CD8-positive, alpha-beta memory T cell (primary cell): ENCODE measurements around the gene FAM217B. TPM values are rescaled to one million over a fixed set of nuclear protein-coding genes. Genes with fewer than 3 reads are reported as not detected.
A peak's percentile ranks its signal among the peaks of the same experiment; 100 is the strongest.

Source experiments
- CTCF ChIA-PET: fragments of 350-600 bp; sonication (Branson Sonifier 250); formaldehyde crosslinking; loops from one replicate; lab custom pipeline; 2021; ENCODE audit warnings: antibody characterized with exemption; lab: Charles Lee
- POLR2A ChIA-PET: fragments of 350-600 bp; sonication (Branson Sonifier 250); formaldehyde crosslinking; loops from one replicate; lab custom pipeline; 2021; ENCODE audit warnings: antibody characterized with exemption; lab: Charles Lee
- DNase-seq, 5 donors: peaks; one replicate each; pipeline versions ENCODE4 v3.0.0 to v3.0.0-alpha.2; 2020 to 2022; ENCODE audit warnings: mixed read lengths in 1 of 5
- H3K27ac ChIP-seq: one replicate; pipeline ENCODE4 v1.7.0; 2013; ENCODE audit warnings: low read depth, mild to moderate bottlenecking, low read length, moderate library complexity
- H3K27me3 ChIP-seq: 2 replicates; pipeline ENCODE4 v1.7.0; 2013; ENCODE audit warnings: low read length, mild to moderate bottlenecking; ENCODE audit not compliant: insufficient read depth, poor library complexity, severe bottlenecking
- H3K36me3 ChIP-seq: 2 replicates; pipeline ENCODE4 v1.7.0; 2013; ENCODE audit warnings: mild to moderate bottlenecking, low read length, moderate library complexity; ENCODE audit not compliant: insufficient read depth
- H3K4me1 ChIP-seq: 2 replicates; pipeline ENCODE4 v1.7.0; 2013; ENCODE audit warnings: mild to moderate bottlenecking, low read length, moderate library complexity; ENCODE audit not compliant: insufficient read depth
- H3K4me3 ChIP-seq: 2 replicates; pipeline ENCODE4 v1.7.0; 2013; ENCODE audit warnings: mild to moderate bottlenecking, low read length
- H3K9me3 ChIP-seq: 2 replicates; pipeline ENCODE4 v1.7.0; 2013; ENCODE audit warnings: mild to moderate bottlenecking, low read length
- H3K27ac Mint-ChIP-seq, 8 donors: one replicate each; pipeline ENCODE4 v1.8.0; 2020 to 2021; ENCODE audit warnings: mixed read lengths in 8 of 8, mild to moderate bottlenecking in 6 of 8, inconsistent platforms in 3 of 8, moderate library complexity in 3 of 8
- H3K27me3 Mint-ChIP-seq, 2 donors: one replicate each; pipeline ENCODE4 v1.8.0; 2020 to 2021; ENCODE audit warnings: mixed read lengths in 2 of 2, mild to moderate bottlenecking in 1 of 2, moderate library complexity in 1 of 2
- H3K36me3 Mint-ChIP-seq, 3 donors: one replicate each; pipeline ENCODE4 v1.8.0; 2020 to 2021; ENCODE audit warnings: mixed read lengths in 3 of 3, inconsistent platforms in 1 of 3, mild to moderate bottlenecking in 1 of 3
- H3K4me1 Mint-ChIP-seq, 3 donors: one replicate each; pipeline ENCODE4 v1.8.0; 2020 to 2021; ENCODE audit warnings: mixed read lengths in 3 of 3, inconsistent platforms in 1 of 3, mild to moderate bottlenecking in 1 of 3
- H3K4me3 Mint-ChIP-seq, 7 donors: one replicate each; pipeline ENCODE4 v1.8.0; 2020 to 2021; ENCODE audit warnings: mixed read lengths in 7 of 7, mild to moderate bottlenecking in 6 of 7, moderate library complexity in 4 of 7, inconsistent platforms in 2 of 7
- H3K9me3 Mint-ChIP-seq, 5 donors: one replicate each; pipeline ENCODE4 v1.8.0; 2020 to 2022; ENCODE audit warnings: mixed read lengths in 5 of 5, mild to moderate bottlenecking in 3 of 5, moderate library complexity in 2 of 5, inconsistent platforms in 1 of 5
- polyA plus RNA-seq: library from polyadenylated mRNA; unstranded; fragments of 300-500 nt; fragmentation: Illumina TruSeq; gene quantifications from one replicate; pipeline ENCODE4 v1.2.3, GENCODE V29; 2021
- total RNA-seq, 2 experiments: library from RNA; stranded (reverse); gene quantifications; one replicate each; pipeline ENCODE4 v1.2.3, GENCODE V29; 2021

FAM217B gene
- total and polyA plus RNA-seq, 3 experiments from 2014 or later, result 32.2 to 39.3 (median 35.9) TPM

DNA sequence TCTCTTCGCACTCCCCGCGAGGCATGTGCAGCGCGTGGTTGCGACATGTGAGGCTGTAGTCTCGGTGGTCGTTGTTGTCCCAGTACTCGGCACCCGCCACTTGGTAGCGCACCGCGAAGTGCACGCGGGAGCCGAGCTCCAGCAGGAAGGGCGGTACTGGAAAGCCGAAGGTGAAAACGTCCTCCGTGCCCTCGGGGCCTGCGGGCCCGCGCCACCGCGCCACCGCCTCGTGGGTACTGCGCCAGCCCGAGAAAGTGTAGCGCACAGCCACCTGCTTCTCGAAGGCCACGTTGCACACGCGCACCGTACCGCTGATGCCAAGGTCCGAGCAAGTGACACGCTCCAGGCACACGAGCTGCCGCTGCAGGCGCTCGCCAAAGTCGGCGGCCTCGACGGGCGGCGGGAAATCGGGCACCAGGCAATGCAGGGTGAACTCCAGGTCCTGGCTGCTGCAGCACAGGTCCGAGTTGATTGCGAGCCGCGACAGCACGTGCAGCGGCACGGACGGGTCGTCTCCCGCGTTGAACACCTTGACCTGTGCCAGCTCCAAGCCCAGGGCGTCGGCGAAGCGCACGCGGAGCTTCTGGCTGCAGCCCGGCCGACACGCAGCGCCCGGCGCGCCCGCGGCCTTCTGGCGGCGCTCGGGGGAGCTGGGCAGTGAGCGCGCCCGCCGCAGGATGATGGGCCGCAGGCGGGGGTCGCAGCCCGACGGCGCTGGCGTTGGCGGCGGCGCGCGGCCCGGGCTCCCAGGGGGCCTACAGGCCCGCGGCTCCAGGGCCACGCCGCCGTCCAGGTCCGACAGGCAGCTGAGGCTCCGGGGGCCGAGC lies 924 bp upstream of the FAM217B start:
- CTCF ChIA-PET, result interaction anchor here (1.3 to 3.8 kb wide), 4 partner anchors 8 to 198 kb away, joined by 3 to 29 read pairs (median 4); no protein-coding TSS in a partner anchor
- Histone ChIP-seq H3K4me3 (peak overlapping the region; percentile 100), H3K27ac (peak overlapping the region; percentile 97), H3K4me1 (peaks cover 35% of the 10 kb centered on the region), H3K27me3 (no peaks in the 10 kb centered on the region), H3K9me3 (no peaks in the 10 kb centered on the region), H3K36me3 (peaks cover 17% of the 10 kb centered on the region)
- peaks cover 55 to 69% (median 57%) of the 10 kb centered on the region in 3 donors for H3K4me1 Mint-ChIP-seq
- peak overlapping the region; percentile 87 to 99 (median 96) for H3K4me3 Mint-ChIP-seq
- DNase-seq, result peak in 3 of 5 donors; percentile 5 to 49 (median 12)
- peaks cover 0 to 35% (median 7%) of the 10 kb centered on the region in 3 donors for H3K36me3 Mint-ChIP-seq
- H3K27me3 Mint-ChIP-seq, result no peaks in the 10 kb centered on the region
- POLR2A ChIA-PET, result interaction anchor here (0.9 kb wide), 1 partner anchor 13 kb away, joined by 3 read pairs; no protein-coding TSS in a partner anchor
- peak overlapping the region in 6 of 8 donors; percentile 26 to 99 (median 84) for H3K27ac Mint-ChIP-seq
- H3K9me3 Mint-ChIP-seq, result no peaks in the 10 kb centered on the region

DNA sequence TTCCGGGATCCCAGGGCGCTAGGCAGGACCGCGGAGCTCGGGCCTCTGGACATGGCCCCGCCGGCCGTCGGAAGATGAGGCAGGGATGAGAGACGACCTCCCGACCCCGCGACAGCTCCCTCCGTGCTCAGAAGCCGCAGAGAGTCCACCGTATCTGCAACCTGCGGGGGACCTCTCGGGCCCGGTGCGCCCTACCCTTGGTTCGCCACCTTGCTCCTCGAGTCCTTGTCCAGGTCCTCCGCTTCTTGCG lies 385 bp upstream of the FAM217B start:
- Histone ChIP-seq H3K36me3 (peaks cover 17% of the 10 kb centered on the region), H3K9me3 (no peaks in the 10 kb centered on the region), H3K27me3 (no peaks in the 10 kb centered on the region), H3K4me1 (peaks cover 35% of the 10 kb centered on the region), H3K4me3 (peak overlapping the region; percentile 100), H3K27ac (peak overlapping the region; percentile 97)
- Mint-ChIP-seq H3K9me3 (no peaks in the 10 kb centered on the region), H3K27me3 (no peaks in the 10 kb centered on the region), H3K4me3 (peak overlapping the region; percentile 91 to 99 (median 98)), H3K4me1 (peaks cover 57 to 70% (median 59%) of the 10 kb centered on the region in 3 donors), H3K36me3 (peaks cover 0 to 41% (median 12%) of the 10 kb centered on the region in 3 donors), H3K27ac (peak overlapping the region; percentile 68 to 99 (median 90))
- POLR2A ChIA-PET, result interaction anchor here (0.6 to 1.3 kb wide), 6 partner anchors 8 to 1291 kb away, joined by 3 to 4 read pairs (median 3); no protein-coding TSS in a partner anchor
- CTCF ChIA-PET, result interaction anchor here (0.8 to 3.8 kb wide), 6 partner anchors 8 to 198 kb away, joined by 3 to 29 read pairs (median 3); partner anchors contain the start of gene CDH26
- DNase-seq, result no peak

DNA sequence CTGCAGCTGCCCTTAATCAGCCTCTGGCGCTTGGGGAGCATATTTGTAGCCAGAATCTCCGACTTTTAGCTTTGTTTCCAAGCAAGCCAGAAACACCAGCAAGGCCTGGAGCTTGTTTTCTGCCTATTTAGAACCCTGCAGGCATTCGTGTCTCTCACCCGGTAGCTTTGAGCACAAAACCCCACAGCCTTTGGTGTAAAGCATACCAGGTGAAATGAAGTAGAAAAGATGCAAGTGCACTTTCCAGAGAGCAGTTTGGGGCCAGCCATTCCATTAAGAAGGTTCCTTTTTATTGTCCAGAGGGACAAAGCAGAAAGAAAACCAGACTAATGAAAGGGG lies 736 bp downstream of the FAM217B start:
- Histone ChIP-seq H3K9me3 (no peaks in the 10 kb centered on the region), H3K36me3 (peaks cover 17% of the 10 kb centered on the region), H3K27me3 (no peaks in the 10 kb centered on the region), H3K4me1 (peaks cover 35% of the 10 kb centered on the region), H3K27ac (peak overlapping the region; percentile 97), H3K4me3 (peak overlapping the region; percentile 100)
- Mint-ChIP-seq H3K9me3 (no peaks in the 10 kb centered on the region), H3K27me3 (no peaks in the 10 kb centered on the region), H3K27ac (peak overlapping the region; percentile 96 to 99 (median 98)), H3K4me1 (peaks cover 53 to 69% (median 60%) of the 10 kb centered on the region in 3 donors), H3K36me3 (peaks cover 0 to 52% (median 13%) of the 10 kb centered on the region in 3 donors), H3K4me3 (peak overlapping the region; percentile 91 to 99 (median 98))
- no peak for DNase-seq
- CTCF ChIA-PET, result interaction anchor here (1.4 to 3.8 kb wide), 2 partner anchors 9 to 10 kb away, joined by 4 to 29 read pairs; no protein-coding TSS in a partner anchor
- POLR2A ChIA-PET, result interaction anchor here (1.2 to 1.3 kb wide), 2 partner anchors 9 to 13 kb away, joined by 3 to 4 read pairs; no protein-coding TSS in a partner anchor

DNA sequence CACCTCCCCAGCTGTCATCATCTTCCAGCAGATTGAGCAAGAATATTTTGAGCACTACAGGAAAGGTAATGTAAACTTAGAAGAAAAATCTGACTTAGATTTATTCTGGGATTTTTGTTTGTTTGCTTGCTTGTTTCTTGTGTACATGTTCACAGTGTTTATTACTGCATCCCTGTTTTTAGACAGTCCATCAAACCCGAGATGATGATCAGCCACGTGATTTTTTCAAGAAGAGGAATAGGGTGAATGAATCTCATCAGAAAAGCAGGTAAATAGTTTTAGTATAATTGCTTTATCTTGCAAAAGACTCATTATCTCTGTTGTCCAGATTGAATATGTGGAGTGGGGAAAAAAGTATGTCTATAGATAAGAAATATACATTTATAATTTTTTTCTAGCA lies 2.1 kb downstream of the FAM217B start:
- CTCF ChIA-PET, result no interaction called here
- peak overlapping the region in 5 of 7 donors; percentile 20 to 74 (median 39) for H3K4me3 Mint-ChIP-seq
- H3K27ac Mint-ChIP-seq, result peak overlapping the region in 3 of 8 donors; percentile 19 to 99 (median 54)
- peaks cover 46 to 66% (median 50%) of the 10 kb centered on the region in 3 donors for H3K4me1 Mint-ChIP-seq
- POLR2A ChIA-PET, result no interaction called here
- H3K4me3 ChIP-seq, result no peak overlapping the region
- H3K9me3 ChIP-seq, result no peaks in the 10 kb centered on the region
- peaks cover 30% of the 10 kb centered on the region for H3K4me1 ChIP-seq
- no peaks in the 10 kb centered on the region for H3K27me3 ChIP-seq
- H3K27me3 Mint-ChIP-seq, result no peaks in the 10 kb centered on the region
- DNase-seq, result no peak
- no peaks in the 10 kb centered on the region for H3K9me3 Mint-ChIP-seq
- H3K36me3 Mint-ChIP-seq, result peaks cover 0 to 55% (median 13%) of the 10 kb centered on the region in 3 donors
- no peak overlapping the region for H3K27ac ChIP-seq
- H3K36me3 ChIP-seq, result peaks cover 17% of the 10 kb centered on the region

DNA sequence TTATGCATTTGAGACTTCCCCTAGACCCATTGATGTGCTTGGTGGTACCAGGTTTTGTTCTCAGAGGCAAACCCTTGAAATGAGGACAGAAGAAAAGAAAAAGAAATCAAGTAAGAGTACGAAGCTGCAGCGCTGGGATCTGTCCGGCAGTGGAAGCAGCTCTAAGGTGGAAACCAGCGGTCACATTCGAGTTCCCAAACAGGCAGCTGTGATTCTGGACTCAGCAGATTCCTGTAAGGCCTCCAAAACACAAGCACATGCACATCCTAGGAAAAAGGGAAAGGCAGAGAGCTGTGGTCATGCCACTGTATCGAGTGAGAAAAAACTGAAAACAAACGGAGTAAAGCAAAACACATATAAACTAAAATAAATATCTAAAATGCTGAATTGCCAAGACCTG lies 4.5 kb downstream of the FAM217B start:
- CTCF ChIA-PET, result interaction anchor here (7.9 kb wide), 1 partner anchor 10 kb away, joined by 49 read pairs; the partner anchor contains the start of gene SYCP2
- Mint-ChIP-seq H3K27me3 (no peaks in the 10 kb centered on the region), H3K4me3 (no peak overlapping the region), H3K9me3 (no peaks in the 10 kb centered on the region), H3K27ac (peak overlapping the region in 2 of 8 donors; percentile 50 to 59), H3K36me3 (peaks cover 0 to 53% (median 13%) of the 10 kb centered on the region in 3 donors), H3K4me1 (peaks cover 42 to 62% (median 43%) of the 10 kb centered on the region in 3 donors)
- H3K27me3 ChIP-seq, result no peaks in the 10 kb centered on the region
- no peak overlapping the region for H3K4me3 ChIP-seq
- peaks cover 17% of the 10 kb centered on the region for H3K36me3 ChIP-seq
- H3K27ac ChIP-seq, result no peak overlapping the region
- DNase-seq, result no peak
- POLR2A ChIA-PET, result no interaction called here
- H3K9me3 ChIP-seq, result no peaks in the 10 kb centered on the region
- peaks cover 21% of the 10 kb centered on the region for H3K4me1 ChIP-seq

DNA sequence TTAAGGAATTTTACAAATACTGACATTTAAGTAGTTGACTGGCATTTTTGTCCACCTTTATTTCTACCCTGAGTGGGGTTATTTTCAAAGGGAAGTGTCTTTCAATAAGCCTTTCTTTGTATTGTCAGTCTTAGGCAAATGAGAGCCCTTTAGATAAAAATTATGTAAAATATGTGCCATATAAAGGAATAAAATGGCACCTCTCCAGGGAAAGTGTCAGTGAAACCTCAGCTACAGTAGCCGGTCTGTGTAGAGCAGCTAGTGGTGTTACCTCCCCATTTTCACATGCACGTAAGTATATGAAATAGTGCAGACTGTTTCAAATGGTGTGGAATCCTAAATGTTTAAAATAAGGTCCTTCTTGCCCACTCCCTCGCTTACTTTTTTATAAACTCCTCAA lies 5.0 kb downstream of the FAM217B start:
- ChIA-PET POLR2A (no interaction called here), CTCF (interaction anchor here (7.9 kb wide), 1 partner anchor 10 kb away, joined by 49 read pairs; the partner anchor contains the start of gene SYCP2)
- no peak overlapping the region for H3K27ac ChIP-seq
- Mint-ChIP-seq H3K9me3 (no peaks in the 10 kb centered on the region), H3K27me3 (no peaks in the 10 kb centered on the region), H3K4me1 (peaks cover 41 to 59% (median 43%) of the 10 kb centered on the region in 3 donors), H3K4me3 (no peak overlapping the region), H3K36me3 (peaks cover 0 to 50% (median 13%) of the 10 kb centered on the region in 3 donors), H3K27ac (no peak overlapping the region)
- no peak overlapping the region for H3K4me3 ChIP-seq
- H3K27me3 ChIP-seq, result no peaks in the 10 kb centered on the region
- peaks cover 17% of the 10 kb centered on the region for H3K36me3 ChIP-seq
- no peaks in the 10 kb centered on the region for H3K9me3 ChIP-seq
- H3K4me1 ChIP-seq, result peaks cover 21% of the 10 kb centered on the region
- no peak for DNase-seq

DNA sequence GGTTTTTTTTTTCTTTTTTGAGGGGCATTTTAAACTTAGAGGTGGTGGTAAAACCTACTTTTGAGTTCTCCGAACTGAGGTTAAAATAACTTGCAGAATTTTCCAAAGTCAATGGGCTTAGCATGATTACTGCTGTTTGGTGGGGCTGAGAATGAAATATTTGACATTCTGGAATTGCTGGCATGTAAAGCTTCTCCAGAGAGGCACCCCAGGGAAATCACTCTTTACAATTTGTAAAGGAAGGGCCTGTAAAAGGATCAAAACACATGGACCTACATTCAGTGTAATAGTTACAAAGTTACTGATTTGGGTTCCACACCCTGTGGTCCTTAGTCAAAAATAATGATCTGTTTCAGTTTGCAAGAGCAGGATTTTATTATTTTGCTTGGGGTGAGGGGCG lies 5.5 kb downstream of the FAM217B start:
- Mint-ChIP-seq H3K4me3 (no peak overlapping the region), H3K36me3 (peaks cover 0 to 46% (median 13%) of the 10 kb centered on the region in 3 donors), H3K9me3 (no peaks in the 10 kb centered on the region), H3K27ac (peak overlapping the region in 3 of 8 donors; percentile 9 to 27 (median 17)), H3K27me3 (no peaks in the 10 kb centered on the region), H3K4me1 (peaks cover 37 to 55% (median 40%) of the 10 kb centered on the region in 3 donors)
- Histone ChIP-seq H3K9me3 (no peaks in the 10 kb centered on the region), H3K4me1 (peaks cover 20% of the 10 kb centered on the region), H3K4me3 (no peak overlapping the region), H3K27ac (no peak overlapping the region), H3K27me3 (no peaks in the 10 kb centered on the region), H3K36me3 (peaks cover 17% of the 10 kb centered on the region)
- DNase-seq, result no peak
- ChIA-PET POLR2A (no interaction called here), CTCF (interaction anchor here (7.9 kb wide), 1 partner anchor 11 kb away, joined by 49 read pairs; the partner anchor contains the start of gene SYCP2)
